Thyroid gland (tissue), 4 donors: Measurements from ENCODE around the gene EFNA5.

Experiments
- POLR2A ChIP-seq, 2 donors: fragments of 450-650 bp; IDR thresholded peaks; one replicate each; pipeline ENCODE4 v1.6.1; 2017; ENCODE audit warnings: antibody characterized with exemption in 2 of 2, mild to moderate bottlenecking in 2 of 2, moderate library complexity in 1 of 2
- TF ChIP-seq, protein P1 (sequence below), 6 experiments: fragments of 200-600 bp in 3 of 6; fragments of 450-650 bp in 3 of 6; sonication (generic) in 3 of 6; IDR thresholded peaks; one replicate each; pipeline ENCODE4 v1.5.1; 2016 to 2019; ENCODE audit warnings: antibody characterized with exemption in 6 of 6, mild to moderate bottlenecking in 2 of 6, inconsistent platforms in 1 of 6, moderate library complexity in 1 of 6

DNA sequence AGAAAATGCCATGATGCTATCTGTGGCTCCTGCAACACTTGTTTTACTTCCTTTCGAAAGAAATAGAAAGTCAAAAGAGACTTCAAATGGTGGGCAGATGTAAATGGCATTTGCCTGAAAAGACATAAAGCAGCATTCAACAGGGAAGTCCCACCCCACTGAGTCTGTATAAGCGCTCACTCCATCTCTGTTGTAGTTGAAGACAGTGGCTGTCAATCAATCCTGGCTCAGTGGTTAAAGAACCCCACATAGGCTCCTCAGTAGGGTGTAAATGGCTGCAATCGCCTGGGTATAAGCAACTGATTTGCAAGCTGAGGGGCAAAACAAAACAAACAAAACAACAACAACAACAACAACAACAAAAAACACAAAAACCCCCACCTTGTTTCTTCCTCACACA is 158.7 kb downstream of the EFNA5 start:
- TF ChIP-seq, protein P1, sequence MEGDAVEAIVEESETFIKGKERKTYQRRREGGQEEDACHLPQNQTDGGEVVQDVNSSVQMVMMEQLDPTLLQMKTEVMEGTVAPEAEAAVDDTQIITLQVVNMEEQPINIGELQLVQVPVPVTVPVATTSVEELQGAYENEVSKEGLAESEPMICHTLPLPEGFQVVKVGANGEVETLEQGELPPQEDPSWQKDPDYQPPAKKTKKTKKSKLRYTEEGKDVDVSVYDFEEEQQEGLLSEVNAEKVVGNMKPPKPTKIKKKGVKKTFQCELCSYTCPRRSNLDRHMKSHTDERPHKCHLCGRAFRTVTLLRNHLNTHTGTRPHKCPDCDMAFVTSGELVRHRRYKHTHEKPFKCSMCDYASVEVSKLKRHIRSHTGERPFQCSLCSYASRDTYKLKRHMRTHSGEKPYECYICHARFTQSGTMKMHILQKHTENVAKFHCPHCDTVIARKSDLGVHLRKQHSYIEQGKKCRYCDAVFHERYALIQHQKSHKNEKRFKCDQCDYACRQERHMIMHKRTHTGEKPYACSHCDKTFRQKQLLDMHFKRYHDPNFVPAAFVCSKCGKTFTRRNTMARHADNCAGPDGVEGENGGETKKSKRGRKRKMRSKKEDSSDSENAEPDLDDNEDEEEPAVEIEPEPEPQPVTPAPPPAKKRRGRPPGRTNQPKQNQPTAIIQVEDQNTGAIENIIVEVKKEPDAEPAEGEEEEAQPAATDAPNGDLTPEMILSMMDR (IDR thresholded peaks at IDR 0.05), result no peak
- no peak for TF ChIP-seq POLR2A (IDR thresholded peaks at IDR 0.05)
